Stimulated activated CD4-positive, alpha-beta T cell treated with anti-CD3 and anti-CD28 coated beads, Interleukin-12 subunit alpha, Interleukin-12 subunit beta, amount 100 ng/mL, for 24 hours (primary cell): ENCODE measurements around the gene APOBR.
"Not testable (repeated sequence)": the region's sequence is repeated elsewhere in the genome, so short reads cannot be mapped to it uniquely, and the experiment has no call there.

Experiments used
- DNase-seq, 2 experiments: peaks; one replicate each; pipeline ENCODE4 v3.0.0-alpha.2; 2020; ENCODE audit warnings: low read depth in 2 of 2

APOBR gene

GRCh38 chr16:28527100-28527785 lies 32.8 kb downstream of the APOBR start:
- DNase-seq = not testable (repeated sequence)

- DNase-seq = no peak
Observed at GRCh38 chr16:28527985-28528384, 33.5 kb downstream of the APOBR start.

- no peak for DNase-seq
Observed at GRCh38 chr16:28528463-28528867, 34.0 kb downstream of the APOBR start.

- no peak for DNase-seq
Observed at GRCh38 chr16:28529124-28529523, 34.7 kb downstream of the APOBR start.

- no peak for DNase-seq
Observed at GRCh38 chr16:28531777-28532744, 37.6 kb downstream of the APOBR start.

- DNase-seq = no peak
Observed at GRCh38 chr16:28532940-28533647, 38.7 kb downstream of the APOBR start.

GRCh38 chr16:28534542-28535373 lies 40.3 kb downstream of the APOBR start:
- DNase-seq = no peak

- no peak for DNase-seq
Observed at GRCh38 chr16:28537076-28537475, 42.6 kb downstream of the APOBR start.

- no peak for DNase-seq
Observed at GRCh38 chr16:28537964-28538732, 43.7 kb downstream of the APOBR start.

GRCh38 chr16:28538733-28539596 lies 44.5 kb downstream of the APOBR start, which contains the start of gene NUPR1:
NUPR1 (minus strand) TSS chr16:28538974; CDS start chr16:28538907, 67 bp downstream.
- no peak for DNase-seq

GRCh38 chr16:28540346-28540745 lies 45.9 kb downstream of the APOBR start:
- DNase-seq = no peak

- DNase-seq = no peak
Observed at GRCh38 chr16:28542646-28543045, 48.2 kb downstream of the APOBR start.

- DNase-seq = no peak
Observed at GRCh38 chr16:28543072-28543471, 48.6 kb downstream of the APOBR start.

- DNase-seq = no peak
Observed at GRCh38 chr16:28544998-28545397, 50.6 kb downstream of the APOBR start.

GRCh38 chr16:28545964-28546363 lies 51.5 kb downstream of the APOBR start:
- not testable (repeated sequence) for DNase-seq

GRCh38 chr16:28546626-28547025 lies 52.2 kb downstream of the APOBR start:
- DNase-seq = no peak

- no peak for DNase-seq
Observed at GRCh38 chr16:28548306-28548802, 53.9 kb downstream of the APOBR start.
